ENCODE measurements around the gene HTRA3. TPM values are rescaled to one million over a fixed set of nuclear protein-coding genes. Genes with fewer than 3 reads are reported as not detected.

The HTRA3 gene
- polyA plus RNA-seq, 1 donor from 2014 or later = not detected

- H3K27ac ChIP-seq (ENCODE audit: low read length) = no peak overlapping the region
- H3K36me3 ChIP-seq (ENCODE audit: insufficient read depth, low read length) = no peaks in the 10 kb centered on the region
- H3K9me2 ChIP-seq (ENCODE audit: insufficient read depth, low read length) = no peaks in the 10 kb centered on the region
- no peaks in the 10 kb centered on the region for H3K27me3 ChIP-seq (ENCODE audit: insufficient read depth, low read depth, low read length)
- no peak overlapping the region for H3K9ac ChIP-seq (ENCODE audit: low read length)
- no peak overlapping the region for H2AFZ ChIP-seq (ENCODE audit: low read depth, low read length)
- H3K9me3 ChIP-seq (ENCODE audit: low read length) = no peaks in the 10 kb centered on the region
- H3K4me2 ChIP-seq (ENCODE audit: low read length) = no peak overlapping the region
- TF ChIP-seq EP300 (conservative IDR thresholded peaks at IDR 0.05; ENCODE audit: poor library complexity, severe bottlenecking) (no peak), CTCF (IDR thresholded peaks at IDR 0.05; ENCODE audit: poor library complexity, severe bottlenecking) (no peak), POLR2AphosphoS5 (IDR thresholded peaks at IDR 0.05) (no peak), SMC3 (conservative IDR thresholded peaks at IDR 0.05; ENCODE audit: poor library complexity) (no peak), REST (IDR thresholded peaks at IDR 0.05; ENCODE audit: borderline replicate concordance) (no peak), TAF1 (IDR thresholded peaks at IDR 0.05; ENCODE audit: low read depth) (no peak), EZH2 (IDR thresholded peaks at IDR 0.05; ENCODE audit: borderline replicate concordance, insufficient read depth, low read length, poor library complexity, severe bottlenecking) (no peak), MXI1 (conservative IDR thresholded peaks at IDR 0.05; ENCODE audit: poor library complexity, severe bottlenecking) (no peak), RAD21 (conservative IDR thresholded peaks at IDR 0.05) (no peak)
- no peaks in the 10 kb centered on the region for H3F3A ChIP-seq (ENCODE audit: insufficient read depth, low read length, poor library complexity, severe bottlenecking)
- H3K79me2 ChIP-seq (replicated peaks; ENCODE audit: insufficient read depth, low read length) = no peaks in the 10 kb centered on the region
- H4K20me1 ChIP-seq (ENCODE audit: insufficient read depth) = no peaks in the 10 kb centered on the region
- H3K4me3 ChIP-seq (ENCODE audit: low read length) = no peak overlapping the region
Measured at GRCh38 chr4:8231551-8232049, 38.0 kb upstream of the HTRA3 start.

GRCh38 chr4:8232748-8233147 lies 36.8 kb upstream of the HTRA3 start:
- Histone ChIP-seq H3F3A (ENCODE audit: insufficient read depth, low read length, poor library complexity, severe bottlenecking) (no peaks in the 10 kb centered on the region), H3K27me3 (ENCODE audit: insufficient read depth, low read depth, low read length) (no peaks in the 10 kb centered on the region), H3K9ac (ENCODE audit: low read length) (no peak overlapping the region), H3K27ac (ENCODE audit: low read length) (no peak overlapping the region), H3K4me2 (ENCODE audit: low read length) (no peak overlapping the region), H2AFZ (ENCODE audit: low read depth, low read length) (no peak overlapping the region), H3K9me3 (ENCODE audit: low read length) (no peaks in the 10 kb centered on the region), H3K79me2 (replicated peaks; ENCODE audit: insufficient read depth, low read length) (no peaks in the 10 kb centered on the region), H3K36me3 (ENCODE audit: insufficient read depth, low read length) (no peaks in the 10 kb centered on the region), H3K9me2 (ENCODE audit: insufficient read depth, low read length) (no peaks in the 10 kb centered on the region), H4K20me1 (ENCODE audit: insufficient read depth) (no peaks in the 10 kb centered on the region), H3K4me3 (ENCODE audit: low read length) (no peak overlapping the region)
- TF ChIP-seq MXI1 (conservative IDR thresholded peaks at IDR 0.05; ENCODE audit: poor library complexity, severe bottlenecking) (no peak), POLR2AphosphoS5 (IDR thresholded peaks at IDR 0.05) (no peak), RAD21 (conservative IDR thresholded peaks at IDR 0.05) (no peak), EZH2 (IDR thresholded peaks at IDR 0.05; ENCODE audit: borderline replicate concordance, insufficient read depth, low read length, poor library complexity, severe bottlenecking) (no peak), EP300 (conservative IDR thresholded peaks at IDR 0.05; ENCODE audit: poor library complexity, severe bottlenecking) (no peak), CTCF (IDR thresholded peaks at IDR 0.05; ENCODE audit: poor library complexity, severe bottlenecking) (no peak), TAF1 (IDR thresholded peaks at IDR 0.05; ENCODE audit: low read depth) (no peak), REST (IDR thresholded peaks at IDR 0.05; ENCODE audit: borderline replicate concordance) (no peak), SMC3 (conservative IDR thresholded peaks at IDR 0.05; ENCODE audit: poor library complexity) (no peak)

All from neural cell (in vitro differentiated cells).